GM12878 (cell line): ENCODE data around the gene GNAL. TPM values are rescaled to one million over a fixed set of nuclear protein-coding genes. Genes with fewer than 3 reads are reported as not detected.

ENCODE experiments used
- CEBPB ChIP-seq, 2 experiments: fragments of 150-350 bp in 1 of 2; IDR thresholded peaks; 2 replicates each; pipeline ENCODE4 v1.6.1; 2012 to 2014; ENCODE audit warnings: low read depth in 2 of 2, low read length in 2 of 2, borderline replicate concordance in 1 of 2, inconsistent platforms in 1 of 2
- polyA plus RNA-seq, 11 experiments: library from polyadenylated mRNA; depleted of rRNA in 4 of 11; unstranded in 6 of 11; stranded (reverse) in 5 of 11; fragments of >200 nt; fragmentation: Nextera tagmentation in 4 of 11; fragmentation: Illumina TruSeq in 1 of 11; extraction: Ambion mirVana in 4 of 11; extraction: Trizol in 1 of 11; gene quantifications; 1 replicate in 1 of 11; 2 replicates in 10 of 11; pipeline versions ENCODE4 v1.2.1 to v1.2.3, GENCODE V29; 2011 to 2016; ENCODE audit warnings: inconsistent platforms in 2 of 11, missing spikeins in 2 of 11, low read depth in 1 of 11
- total RNA-seq, 4 experiments: library from RNA; depleted of rRNA in 3 of 4; stranded (reverse); fragments of >200 nt in 3 of 4; fragmentation: Illumina TruSeq in 1 of 4; extraction: Trizol in 1 of 4; gene quantifications; 2 replicates each; pipeline versions ENCODE4 v1.2.1 to v1.2.3, GENCODE V29; 2013 to 2021
- TF ChIP-seq, protein P1 (sequence below): fragments of 450-650 bp; IDR thresholded peaks from 2 replicates; pipeline ENCODE4 v1.6.1; 2017; ENCODE audit warnings: mild to moderate bottlenecking, moderate library complexity
- TF ChIP-seq, protein P2 (sequence below): fragments of 450-650 bp; formaldehyde crosslinking; IDR thresholded peaks from 2 replicates; pipeline ENCODE4 v1.4.0; 2022; ENCODE audit warnings: mild to moderate bottlenecking, moderate library complexity

The GNAL gene
- total and polyA plus RNA-seq, 10 of the 15 experiments (the other 5 are each of a cell fraction or from before 2014, with no cell fraction given): 0.02 to 0.39 (median 0.05) TPM; not detected in 5

DNA sequence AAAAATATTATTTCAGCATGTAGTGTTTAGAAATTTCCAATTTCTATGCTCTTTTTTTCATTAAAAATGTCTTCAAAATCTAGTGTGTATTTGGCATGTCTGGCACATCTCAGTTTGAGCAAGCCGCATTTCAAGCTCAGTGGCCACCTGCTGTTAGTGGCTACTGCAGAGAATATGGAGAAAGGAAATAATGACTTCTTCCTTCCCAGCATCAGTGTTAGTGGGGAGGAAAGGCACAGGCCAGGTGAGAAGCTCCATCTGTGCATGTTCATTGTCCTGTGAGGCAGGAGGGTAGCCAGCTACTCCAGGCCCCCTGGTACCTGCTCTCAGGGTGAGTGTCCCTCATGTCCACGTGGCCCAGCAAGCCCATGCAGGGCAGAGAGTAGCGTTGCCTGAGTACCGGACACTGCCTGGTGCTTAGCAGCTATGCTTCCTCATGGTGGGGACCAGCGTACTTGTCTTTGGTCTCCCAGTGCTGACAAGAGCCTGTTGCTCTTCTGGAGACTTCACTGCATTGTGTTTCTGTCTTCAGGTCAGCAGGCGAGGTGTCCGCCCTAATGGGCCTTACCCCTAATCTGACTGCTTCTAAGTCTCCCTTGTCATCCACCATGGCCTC lies 94.8 kb downstream of the GNAL start (continued):
- TF ChIP-seq, protein P1, sequence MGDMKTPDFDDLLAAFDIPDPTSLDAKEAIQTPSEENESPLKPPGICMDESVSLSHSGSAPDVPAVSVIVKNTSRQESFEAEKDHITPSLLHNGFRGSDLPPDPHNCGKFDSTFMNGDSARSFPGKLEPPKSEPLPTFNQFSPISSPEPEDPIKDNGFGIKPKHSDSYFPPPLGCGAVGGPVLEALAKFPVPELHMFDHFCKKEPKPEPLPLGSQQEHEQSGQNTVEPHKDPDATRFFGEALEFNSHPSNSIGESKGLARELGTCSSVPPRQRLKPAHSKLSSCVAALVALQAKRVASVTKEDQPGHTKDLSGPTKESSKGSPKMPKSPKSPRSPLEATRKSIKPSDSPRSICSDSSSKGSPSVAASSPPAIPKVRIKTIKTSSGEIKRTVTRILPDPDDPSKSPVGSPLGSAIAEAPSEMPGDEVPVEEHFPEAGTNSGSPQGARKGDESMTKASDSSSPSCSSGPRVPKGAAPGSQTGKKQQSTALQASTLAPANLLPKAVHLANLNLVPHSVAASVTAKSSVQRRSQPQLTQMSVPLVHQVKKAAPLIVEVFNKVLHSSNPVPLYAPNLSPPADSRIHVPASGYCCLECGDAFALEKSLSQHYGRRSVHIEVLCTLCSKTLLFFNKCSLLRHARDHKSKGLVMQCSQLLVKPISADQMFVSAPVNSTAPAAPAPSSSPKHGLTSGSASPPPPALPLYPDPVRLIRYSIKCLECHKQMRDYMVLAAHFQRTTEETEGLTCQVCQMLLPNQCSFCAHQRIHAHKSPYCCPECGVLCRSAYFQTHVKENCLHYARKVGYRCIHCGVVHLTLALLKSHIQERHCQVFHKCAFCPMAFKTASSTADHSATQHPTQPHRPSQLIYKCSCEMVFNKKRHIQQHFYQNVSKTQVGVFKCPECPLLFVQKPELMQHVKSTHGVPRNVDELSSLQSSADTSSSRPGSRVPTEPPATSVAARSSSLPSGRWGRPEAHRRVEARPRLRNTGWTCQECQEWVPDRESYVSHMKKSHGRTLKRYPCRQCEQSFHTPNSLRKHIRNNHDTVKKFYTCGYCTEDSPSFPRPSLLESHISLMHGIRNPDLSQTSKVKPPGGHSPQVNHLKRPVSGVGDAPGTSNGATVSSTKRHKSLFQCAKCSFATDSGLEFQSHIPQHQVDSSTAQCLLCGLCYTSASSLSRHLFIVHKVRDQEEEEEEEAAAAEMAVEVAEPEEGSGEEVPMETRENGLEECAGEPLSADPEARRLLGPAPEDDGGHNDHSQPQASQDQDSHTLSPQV: no peak
- TF ChIP-seq, protein P2, sequence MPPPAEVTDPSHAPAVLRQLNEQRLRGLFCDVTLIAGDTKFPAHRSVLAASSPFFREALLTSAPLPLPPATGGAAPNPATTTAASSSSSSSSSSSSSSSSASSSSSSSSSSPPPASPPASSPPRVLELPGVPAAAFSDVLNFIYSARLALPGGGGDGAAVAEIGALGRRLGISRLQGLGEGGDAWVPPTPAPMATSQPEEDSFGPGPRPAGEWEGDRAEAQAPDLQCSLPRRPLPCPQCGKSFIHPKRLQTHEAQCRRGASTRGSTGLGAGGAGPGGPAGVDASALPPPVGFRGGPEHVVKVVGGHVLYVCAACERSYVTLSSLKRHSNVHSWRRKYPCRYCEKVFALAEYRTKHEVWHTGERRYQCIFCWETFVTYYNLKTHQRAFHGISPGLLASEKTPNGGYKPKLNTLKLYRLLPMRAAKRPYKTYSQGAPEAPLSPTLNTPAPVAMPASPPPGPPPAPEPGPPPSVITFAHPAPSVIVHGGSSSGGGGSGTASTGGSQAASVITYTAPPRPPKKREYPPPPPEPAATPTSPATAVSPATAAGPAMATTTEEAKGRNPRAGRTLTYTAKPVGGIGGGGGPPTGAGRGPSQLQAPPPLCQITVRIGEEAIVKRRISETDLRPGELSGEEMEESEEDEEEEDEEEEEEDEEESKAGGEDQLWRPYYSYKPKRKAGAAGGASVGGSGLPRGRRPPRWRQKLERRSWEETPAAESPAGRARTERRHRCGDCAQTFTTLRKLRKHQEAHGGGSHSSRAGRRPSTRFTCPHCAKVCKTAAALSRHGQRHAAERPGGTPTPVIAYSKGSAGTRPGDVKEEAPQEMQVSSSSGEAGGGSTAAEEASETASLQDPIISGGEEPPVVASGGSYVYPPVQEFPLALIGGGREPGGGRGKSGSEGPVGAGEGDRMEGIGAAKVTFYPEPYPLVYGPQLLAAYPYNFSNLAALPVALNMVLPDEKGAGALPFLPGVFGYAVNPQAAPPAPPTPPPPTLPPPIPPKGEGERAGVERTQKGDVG (CRISPR knock-in tag): no peak
- no peak for TF ChIP-seq CEBPB (IDR thresholded peaks at IDR 0.05; ENCODE audit: borderline replicate concordance in 1 of 2, low read depth in 2 of 2, low read length in 2 of 2)
